Muscle of leg (tissue), 11 donors: ENCODE results near the gene APP. TPM values are rescaled to one million over a fixed set of nuclear protein-coding genes. Genes with fewer than 3 reads are reported as not detected.

Experiments
- DNase-seq: peaks from one replicate; pipeline ENCODE4 v3.0.0; 2013
- H3K27ac ChIP-seq: one replicate; pipeline ENCODE4 v1.5.1; 2013; ENCODE audit warnings: mild to moderate bottlenecking, low read length, control low read depth
- H3K27me3 ChIP-seq: one replicate; pipeline ENCODE4 v1.6.1; 2013; ENCODE audit warnings: low read length; ENCODE audit not compliant: control insufficient read depth, insufficient read depth
- H3K36me3 ChIP-seq: one replicate; pipeline ENCODE4 v1.6.1; 2013; ENCODE audit warnings: low read length; ENCODE audit not compliant: control insufficient read depth, insufficient read depth
- H3K4me1 ChIP-seq: one replicate; pipeline ENCODE4 v1.6.1; 2013; ENCODE audit warnings: low read length; ENCODE audit not compliant: control insufficient read depth, insufficient read depth
- H3K4me3 ChIP-seq: one replicate; pipeline ENCODE4 v1.5.1; 2013; ENCODE audit warnings: low read length, control low read depth
- H3K9me3 ChIP-seq: replicated peaks from 2 replicates; pipeline ENCODE4 v1.6.1; 2013; ENCODE audit warnings: low read depth, low read length; ENCODE audit not compliant: control insufficient read depth
- WGBS: methylation state at CpG from one replicate; pipeline ENCODE4 v1.1.5; 2013; ENCODE audit warnings: missing lambda C conversion rate; ENCODE audit not compliant: insufficient coverage; 5-methylcytosine and 5-hydroxymethylcytosine counted together
- polyA plus RNA-seq, 8 donors: library from polyadenylated mRNA; unstranded; fragments of 120-200 nt; gene quantifications; one replicate each; pipeline versions ENCODE4 v1.2.1 to v1.2.3, GENCODE V29; 2013; ENCODE audit warnings: inconsistent platforms in 1 of 8, low replicate concordance in 1 of 8; ENCODE audit not compliant: insufficient read length in 8 of 8, insufficient read depth in 1 of 8
- total RNA-seq: library from RNA; stranded (reverse); fragments of 120-200 nt; gene quantifications from one replicate; pipeline ENCODE4 v1.2.4, GENCODE V29; 2013

APP gene
- total and polyA plus RNA-seq, 9 donors = 154 to 476 (median 322) TPM

GRCh38 chr21:26148071-26148839, 22.3 kb downstream of the APP start:
- Histone ChIP-seq H3K4me3 (no peak overlapping the region), H3K27me3 (no peaks in the 10 kb centered on the region), H3K27ac (no peak overlapping the region), H3K36me3 (no peaks in the 10 kb centered on the region), H3K9me3 (no peaks in the 10 kb centered on the region), H3K4me1 (peaks cover 4% of the 10 kb centered on the region)
- 17% methylated on average over 1 of the region's 3 CpGs for WGBS
- no peak for DNase-seq

GRCh38 chr21:26147535-26147934, 23.0 kb downstream of the APP start:
- H3K4me1 ChIP-seq = peaks cover 4% of the 10 kb centered on the region
- WGBS = no CpG with 5 or more reads among the region's 4 CpGs
- H3K4me3 ChIP-seq = no peak overlapping the region
- no peak overlapping the region for H3K27ac ChIP-seq
- no peak for DNase-seq
- no peaks in the 10 kb centered on the region for H3K9me3 ChIP-seq
- no peaks in the 10 kb centered on the region for H3K27me3 ChIP-seq
- no peaks in the 10 kb centered on the region for H3K36me3 ChIP-seq

GRCh38 chr21:26146681-26147080, 23.9 kb downstream of the APP start:
- H3K36me3 ChIP-seq = no peaks in the 10 kb centered on the region
- no CpG with 5 or more reads among the region's 1 CpG for WGBS
- H3K27ac ChIP-seq = no peak overlapping the region
- no peaks in the 10 kb centered on the region for H3K9me3 ChIP-seq
- H3K27me3 ChIP-seq = no peaks in the 10 kb centered on the region
- no peak for DNase-seq
- H3K4me3 ChIP-seq = no peak overlapping the region
- H3K4me1 ChIP-seq = peaks cover 4% of the 10 kb centered on the region

- Histone ChIP-seq H3K27me3 (no peaks in the 10 kb centered on the region), H3K4me3 (no peak overlapping the region), H3K36me3 (no peaks in the 10 kb centered on the region), H3K4me1 (peaks cover 8% of the 10 kb centered on the region), H3K27ac (no peak overlapping the region), H3K9me3 (no peaks in the 10 kb centered on the region)
- no CpG with 5 or more reads among the region's 4 CpGs for WGBS
- no peak for DNase-seq
Measured at GRCh38 chr21:26144031-26144430, 26.5 kb downstream of the APP start.

- no CpG with 5 or more reads among the region's 5 CpGs for WGBS
- DNase-seq = no peak
Measured at GRCh38 chr21:26142363-26142762, 28.2 kb downstream of the APP start.

GRCh38 chr21:26140926-26141325, 29.6 kb downstream of the APP start:
- H3K9me3 ChIP-seq = no peaks in the 10 kb centered on the region
- DNase-seq = no peak
- H3K4me3 ChIP-seq = no peak overlapping the region
- no CpG with 5 or more reads among the region's 3 CpGs for WGBS
- no peak overlapping the region for H3K27ac ChIP-seq
- H3K4me1 ChIP-seq = peaks cover 4% of the 10 kb centered on the region
- no peaks in the 10 kb centered on the region for H3K27me3 ChIP-seq
- H3K36me3 ChIP-seq = no peaks in the 10 kb centered on the region

More at GRCh38 chr21:26142363-26142762, 28.2 kb downstream of the APP start:
- H3K4me3 ChIP-seq = no peak overlapping the region
- peaks cover 4% of the 10 kb centered on the region for H3K4me1 ChIP-seq
- H3K27me3 ChIP-seq = no peaks in the 10 kb centered on the region
- no peak overlapping the region for H3K27ac ChIP-seq
- H3K36me3 ChIP-seq = no peaks in the 10 kb centered on the region
- no peaks in the 10 kb centered on the region for H3K9me3 ChIP-seq

- no peaks in the 10 kb centered on the region for H3K27me3 ChIP-seq
- H3K4me1 ChIP-seq = peaks cover 4% of the 10 kb centered on the region
- no peaks in the 10 kb centered on the region for H3K9me3 ChIP-seq
- DNase-seq = no peak
- WGBS = no CpG with 5 or more reads among the region's 6 CpGs
- H3K36me3 ChIP-seq = no peaks in the 10 kb centered on the region
- H3K27ac ChIP-seq = no peak overlapping the region
- no peak overlapping the region for H3K4me3 ChIP-seq
Measured at GRCh38 chr21:26140164-26140579, 30.4 kb downstream of the APP start.

GRCh38 chr21:26138615-26139257, 31.8 kb downstream of the APP start:
- Histone ChIP-seq H3K4me3 (no peak overlapping the region), H3K4me1 (peaks cover 4% of the 10 kb centered on the region), H3K27me3 (no peaks in the 10 kb centered on the region), H3K27ac (no peak overlapping the region), H3K36me3 (no peaks in the 10 kb centered on the region), H3K9me3 (no peaks in the 10 kb centered on the region)
- WGBS = no CpG with 5 or more reads among the region's 6 CpGs
- no peak for DNase-seq

GRCh38 chr21:26137379-26138060, 33.0 kb downstream of the APP start:
- Histone ChIP-seq H3K4me3 (no peak overlapping the region), H3K27me3 (no peaks in the 10 kb centered on the region), H3K4me1 (peaks cover 4% of the 10 kb centered on the region), H3K27ac (no peak overlapping the region), H3K36me3 (no peaks in the 10 kb centered on the region), H3K9me3 (no peaks in the 10 kb centered on the region)
- whole genome bisulfite sequencing = no CpG with 5 or more reads among the region's 4 CpGs
- no peak for DNase-seq

GRCh38 chr21:26136671-26137070, 33.9 kb downstream of the APP start:
- 68% methylated on average over 6 of the region's 6 CpGs for WGBS
- peaks cover 4% of the 10 kb centered on the region for H3K4me1 ChIP-seq
- no peaks in the 10 kb centered on the region for H3K9me3 ChIP-seq

More at GRCh38 chr21:26136671-26137070, 33.9 kb downstream of the APP start:
- H3K4me3 ChIP-seq = no peak overlapping the region
- DNase-seq = no peak
- H3K27ac ChIP-seq = no peak overlapping the region
- H3K27me3 ChIP-seq = no peaks in the 10 kb centered on the region
- H3K36me3 ChIP-seq = no peaks in the 10 kb centered on the region
